ENCODE results near the gene F13A1.

F13A1 gene

GRCh38 chr6:6191909-6192308, 128.6 kb downstream of the F13A1 start:
- no peak for DNase-seq (ENCODE audit: low spot score)

DNA sequence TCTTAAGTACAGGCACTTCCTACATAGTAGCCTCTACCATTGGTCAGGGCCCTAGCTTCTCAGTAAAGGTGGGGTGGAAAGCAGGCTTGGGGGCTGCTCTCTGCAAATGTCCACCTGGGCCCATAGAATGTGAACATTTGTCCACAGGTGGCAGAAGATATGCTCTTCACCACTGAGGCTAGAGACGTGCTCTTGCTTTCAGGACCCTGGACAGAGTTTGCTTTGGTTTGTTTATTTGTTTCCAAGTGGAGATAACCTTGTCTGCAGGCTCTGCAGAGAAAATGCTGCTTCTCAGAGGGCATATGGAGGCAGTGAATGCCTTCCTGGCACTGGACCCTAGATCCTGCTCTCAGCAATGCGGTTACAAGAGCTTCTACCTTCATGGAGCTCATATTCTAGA, 129.0 kb downstream of the F13A1 start:
- no peak for DNase-seq (ENCODE audit: low spot score)

DNA sequence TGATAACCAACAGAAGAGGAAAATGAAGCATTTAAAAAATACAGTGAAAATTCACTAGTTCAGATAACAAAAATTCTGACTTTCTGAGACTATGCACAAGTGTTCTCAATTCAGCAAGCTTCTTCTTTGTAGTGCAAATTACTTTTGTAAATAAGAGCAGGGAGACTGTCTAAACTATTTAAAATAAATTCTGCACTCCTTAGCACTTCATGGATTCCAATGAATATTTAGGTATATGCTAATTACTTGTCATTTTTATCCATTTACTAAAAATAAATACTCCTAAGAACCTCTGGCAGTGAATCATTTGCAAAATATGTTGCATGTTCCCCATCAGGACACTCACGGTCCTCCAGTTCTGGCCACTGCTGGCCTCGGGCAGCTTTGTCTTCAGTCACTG, 139.8 kb downstream of the F13A1 start:
- no peak for DNase-seq (ENCODE audit: low spot score)

- DNase-seq (ENCODE audit: low spot score): no peak
Observed at GRCh38 chr6:6179858-6180623, 140.4 kb downstream of the F13A1 start.

- DNase-seq (ENCODE audit: low spot score): no peak
Observed at GRCh38 chr6:6178795-6179194, 141.7 kb downstream of the F13A1 start.

DNA sequence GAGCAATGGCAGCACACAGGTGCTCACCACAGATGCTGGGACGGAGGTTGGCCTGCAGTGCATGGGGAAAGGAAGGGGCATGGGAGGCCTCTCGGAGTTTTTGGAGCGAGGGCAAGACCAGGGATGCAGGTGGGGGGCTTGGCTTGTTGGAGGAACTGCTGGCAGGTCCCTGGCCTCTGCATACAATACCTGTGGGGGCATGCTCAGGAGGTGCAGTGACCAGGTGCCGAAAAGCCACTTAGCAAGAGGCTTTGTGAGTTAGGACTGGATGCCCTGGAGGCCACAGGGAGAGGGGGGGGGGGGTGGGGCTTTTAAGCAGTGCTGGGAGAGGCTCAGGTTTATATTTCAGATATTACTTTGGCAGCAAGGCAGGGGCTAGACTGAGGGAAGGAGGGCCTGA, 142.7 kb downstream of the F13A1 start:
- no peak for DNase-seq (ENCODE audit: low spot score)

- DNase-seq (ENCODE audit: low spot score): no peak
Observed at GRCh38 chr6:6176586-6177228, 143.8 kb downstream of the F13A1 start.

GRCh38 chr6:6176127-6176526, 144.3 kb downstream of the F13A1 start:
- DNase-seq (ENCODE audit: low spot score): no peak

GRCh38 chr6:6169141-6169540, 151.3 kb downstream of the F13A1 start:
- DNase-seq (ENCODE audit: low spot score): no peak

DNA sequence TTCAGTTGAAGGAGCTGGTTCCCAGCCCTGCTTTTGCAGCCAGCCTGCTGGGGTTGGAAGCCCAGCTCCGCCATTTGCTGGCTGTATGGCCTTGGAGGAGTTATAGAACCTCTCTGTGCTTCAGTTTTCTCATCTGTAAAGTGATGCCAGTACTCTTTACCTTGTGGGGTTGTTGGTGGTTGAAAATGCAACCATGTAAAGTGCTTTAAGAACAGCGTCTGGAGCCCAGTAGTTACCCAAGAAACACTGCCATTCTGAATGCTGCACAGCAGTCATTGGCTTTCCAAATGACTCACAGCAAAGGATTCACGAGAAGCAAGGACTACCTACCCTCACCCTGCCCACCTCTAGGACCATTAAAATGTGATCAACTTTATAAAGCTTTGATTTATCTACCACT, 154.4 kb downstream of the F13A1 start:
- DNase-seq (ENCODE audit: low spot score): no peak

DNA sequence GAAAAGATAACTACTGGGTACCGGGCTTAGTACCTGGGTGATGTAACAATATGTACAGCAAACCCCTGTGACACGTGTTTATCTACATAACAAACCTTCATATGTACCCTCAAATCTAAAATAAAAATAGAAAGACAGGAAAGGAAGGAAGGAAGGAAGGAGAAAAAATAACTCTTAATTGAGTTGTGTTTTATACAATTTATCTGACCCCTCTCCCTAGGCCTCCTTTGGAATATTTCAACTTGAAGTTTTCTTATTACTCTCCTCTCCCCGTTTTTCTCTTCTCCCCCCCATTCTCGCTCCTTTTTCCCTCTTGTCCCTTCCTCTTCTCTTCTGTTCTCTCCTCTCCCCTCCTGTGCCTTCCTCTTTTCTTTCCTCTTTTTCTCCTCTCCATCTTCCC, 156.1 kb downstream of the F13A1 start:
- no peak for DNase-seq (ENCODE audit: low spot score)

DNA sequence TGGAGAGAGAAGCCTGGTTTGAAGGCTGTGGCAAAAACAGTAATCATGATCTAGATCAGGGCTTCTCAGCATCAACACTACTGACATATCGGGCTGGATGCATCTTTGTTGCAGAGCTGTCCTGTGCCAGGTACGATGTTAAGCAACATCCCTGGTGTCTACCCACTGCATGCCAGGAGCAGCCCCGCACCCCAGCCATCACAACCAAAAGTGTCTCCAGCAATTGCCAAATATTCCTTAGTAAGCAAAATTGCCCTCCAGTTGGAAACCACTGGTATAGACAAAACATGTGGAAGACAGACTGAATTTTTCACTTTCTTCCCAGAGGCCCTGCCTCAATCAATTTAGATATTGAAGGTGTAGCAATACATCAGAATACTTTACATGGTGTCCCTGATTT, 166.1 kb downstream of the F13A1 start:
- no peak for DNase-seq (ENCODE audit: low spot score)

- no peak for DNase-seq (ENCODE audit: low spot score)
Observed at GRCh38 chr6:6152060-6152459, 168.4 kb downstream of the F13A1 start.

- DNase-seq (ENCODE audit: low spot score): no peak
Observed at GRCh38 chr6:6148192-6148815, 172.2 kb downstream of the F13A1 start.

DNA sequence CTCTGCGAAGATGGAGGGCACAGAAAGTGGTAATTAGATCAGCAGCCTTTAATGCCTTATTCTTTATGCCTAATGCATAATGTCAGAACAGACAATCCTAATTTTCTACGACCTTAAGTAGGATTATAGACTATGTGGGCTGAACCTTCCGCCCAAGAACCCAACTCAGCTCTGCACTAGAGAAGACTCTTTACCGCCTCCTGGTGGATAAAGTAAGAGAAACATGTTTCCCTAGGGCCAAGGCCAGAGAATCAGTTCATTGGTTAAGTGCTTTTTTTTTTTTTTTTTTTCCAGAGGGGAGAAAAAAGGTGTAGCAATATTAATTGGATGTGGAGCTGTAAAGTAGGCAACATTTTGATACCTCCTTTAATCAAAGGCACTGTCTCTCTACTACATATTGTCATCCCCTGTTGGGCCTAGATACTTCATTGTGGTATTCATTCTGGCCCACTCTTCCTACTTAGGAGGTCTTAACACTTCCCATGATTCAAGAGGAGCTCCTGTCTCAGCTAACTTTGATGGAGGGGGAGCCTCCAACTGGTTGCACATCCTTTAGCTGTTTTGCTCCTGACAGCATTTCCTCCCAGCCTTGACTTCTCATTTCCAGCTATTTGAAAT, 188.9 kb downstream of the F13A1 start:
- DNase-seq (ENCODE audit: low spot score): no peak

DNA sequence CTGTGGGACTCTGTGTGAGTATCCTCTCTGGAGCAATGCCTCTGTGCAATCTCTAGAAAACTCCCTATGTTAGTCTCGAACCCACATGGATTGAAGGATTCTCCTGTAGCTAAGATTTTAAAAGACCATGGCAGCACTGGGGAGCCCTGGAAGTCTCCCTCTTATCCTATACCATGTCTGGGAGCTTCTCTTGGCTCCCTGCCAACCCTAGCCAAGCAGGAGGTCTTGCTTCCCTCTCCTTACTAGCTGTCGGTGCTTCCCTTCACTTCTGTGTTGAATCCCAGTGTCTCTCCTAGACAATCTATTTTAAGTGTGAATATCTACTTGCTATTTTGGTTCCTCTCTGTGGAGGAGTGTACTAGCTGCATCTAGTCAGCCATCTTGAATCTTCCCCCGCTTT, 195.0 kb downstream of the F13A1 start:
- no peak for DNase-seq (ENCODE audit: low spot score)

GRCh38 chr6:6123803-6124202, 196.7 kb downstream of the F13A1 start:
- no peak for DNase-seq (ENCODE audit: low spot score)

DNA sequence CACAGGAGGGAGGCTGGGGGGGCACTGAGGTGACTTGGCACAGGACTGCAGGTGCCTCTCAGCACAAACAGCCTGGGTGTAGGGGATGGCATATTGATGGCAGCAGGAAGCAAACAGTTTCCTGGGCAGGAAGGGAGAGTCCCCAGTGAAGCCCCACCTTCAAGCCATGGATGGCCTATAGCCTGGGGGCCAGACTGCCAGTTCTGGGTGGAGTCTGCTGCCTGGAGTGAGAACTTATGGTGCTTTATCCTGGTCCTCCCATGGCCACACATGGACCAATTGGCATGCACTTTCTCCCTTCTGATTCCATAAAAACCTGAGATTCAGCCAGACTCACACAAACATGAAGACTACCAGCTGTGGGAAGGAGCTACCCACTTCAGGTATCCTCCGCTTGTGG, 198.5 kb downstream of the F13A1 start:
- DNase-seq (ENCODE audit: low spot score): no peak

DNA sequence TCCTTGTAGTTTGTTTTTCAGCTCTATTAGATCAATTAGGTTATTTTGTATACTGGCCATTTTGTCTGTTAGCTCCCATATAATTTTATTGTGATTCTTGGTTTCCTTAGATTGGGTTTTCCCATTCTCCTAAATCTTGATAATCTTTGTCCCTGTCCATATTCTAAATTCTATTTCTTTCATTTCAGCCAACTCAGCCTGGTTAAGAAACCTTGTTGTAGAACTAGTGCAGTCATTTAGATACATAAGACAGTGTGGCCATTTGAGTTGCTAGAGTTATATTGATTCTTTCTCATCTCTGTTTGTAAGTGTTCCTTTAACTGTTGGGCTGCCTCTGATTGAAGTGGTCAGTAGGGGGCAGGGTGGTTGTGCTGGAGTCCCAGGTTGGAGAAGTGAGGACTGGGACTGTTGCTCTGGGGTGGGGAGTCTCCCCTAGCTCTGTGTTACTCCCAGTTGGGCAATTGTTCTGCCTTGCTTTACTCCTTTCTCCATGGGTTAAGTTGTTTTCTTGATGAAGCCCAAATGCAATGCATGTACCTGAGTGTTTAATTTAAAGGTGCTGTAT, 214.9 kb downstream of the F13A1 start:
- no peak for DNase-seq (ENCODE audit: low spot score)
